SK-N-SH (cell line): Measurements from ENCODE around the gene FAM168A. TPM values are rescaled to one million over a fixed set of nuclear protein-coding genes. Genes with fewer than 3 reads are reported as not detected.
A peak's percentile ranks its signal among the peaks of the same experiment; 100 is the strongest.

Experiments used
- CTCF ChIA-PET: fragments of 300-600, 350-600 bp; formaldehyde crosslinking; extraction: SDS; loops from one replicate; lab custom pipeline; 2021; lab: Yijun Ruan, JAX
- POLR2A ChIA-PET: fragments of 350-600 bp; sonication (Branson Sonifier 250); formaldehyde crosslinking; extraction: SDS; loops from one replicate; lab custom pipeline; 2020; ENCODE audit warnings: antibody characterized with exemption, inconsistent platforms; lab: Yijun Ruan, JAX
- DNase-seq: peaks from one replicate; pipeline ENCODE4 v3.0.0; 2012
- H2AFZ ChIP-seq: fragments of 200-600 bp; sonication (generic); 2 replicates; pipeline ENCODE4 v1.8.1; 2016; ENCODE audit warnings: antibody characterized with exemption, mild to moderate bottlenecking, low read depth
- H3F3A ChIP-seq: fragments of 200-600 bp; sonication (generic); replicated peaks from 2 replicates; pipeline ENCODE3; 2016; ENCODE audit warnings: antibody characterized with exemption, mild to moderate bottlenecking; ENCODE audit not compliant: insufficient read depth
- H3K27ac ChIP-seq, 2 experiments: fragments of 200-500 bp in 1 of 2; fragments of 200-600 bp in 1 of 2; sonication (Bioruptor generic) in 1 of 2; sonication (generic), shearing (Covaris generic) in 1 of 2; 2 replicates each; pipeline versions ENCODE4 v1.5.1 to v1.6.1; 2014 to 2016; ENCODE audit warnings: low read depth in 2 of 2, inconsistent platforms in 1 of 2, low read length in 1 of 2, mild to moderate bottlenecking in 1 of 2, mixed read lengths in 1 of 2
- H3K27me3 ChIP-seq: fragments of 200-600 bp; sonication (generic), shearing (Covaris generic); 2 replicates; pipeline ENCODE4 v1.6.1; 2016; ENCODE audit warnings: mixed run types; ENCODE audit not compliant: insufficient read depth
- H3K36me3 ChIP-seq, 2 experiments: fragments of 200-500 bp in 1 of 2; fragments of 200-600 bp in 1 of 2; sonication (Bioruptor generic) in 1 of 2; sonication (generic) in 1 of 2; replicated peaks in 1 of 2; 2 replicates each; pipeline versions ENCODE3 to v1.5.1; 2014 to 2016; ENCODE audit warnings: low read length in 1 of 2, mild to moderate bottlenecking in 1 of 2; ENCODE audit not compliant: insufficient read depth in 2 of 2, control insufficient read depth in 1 of 2
- H3K4me1 ChIP-seq, 2 experiments: fragments of 200-500 bp in 1 of 2; fragments of 200-600 bp in 1 of 2; sonication (Bioruptor generic) in 1 of 2; sonication (generic), shearing (Covaris generic) in 1 of 2; 2 replicates each; pipeline versions ENCODE4 v1.5.1 to v1.6.1; 2014 to 2016; ENCODE audit warnings: low read depth in 1 of 2, low read length in 1 of 2, mixed run types in 1 of 2; ENCODE audit not compliant: insufficient read depth in 2 of 2, control insufficient read depth in 1 of 2
- H3K4me2 ChIP-seq: fragments of 200-600 bp; sonication (generic), shearing (Covaris generic); 2 replicates; pipeline ENCODE4 v1.6.1; 2017; ENCODE audit warnings: mixed run types
- H3K4me3 ChIP-seq, 2 experiments: fragments of 200-500 bp in 1 of 2; fragments of 200-600 bp in 1 of 2; sonication (Bioruptor generic) in 1 of 2; sonication (generic), shearing (Covaris generic) in 1 of 2; 2 replicates each; pipeline versions ENCODE4 v1.5.1 to v1.8.1; 2014 to 2016; ENCODE audit warnings: low read depth in 2 of 2, inconsistent platforms in 1 of 2, low read length in 1 of 2, mild to moderate bottlenecking in 1 of 2, mixed read lengths in 1 of 2, moderate library complexity in 1 of 2
- H3K79me2 ChIP-seq: fragments of 200-600 bp; sonication (generic); 2 replicates; pipeline ENCODE4 v1.8.1; 2017; ENCODE audit warnings: mild to moderate bottlenecking; ENCODE audit not compliant: insufficient read depth
- H3K9ac ChIP-seq: fragments of 200-600 bp; sonication (generic); 2 replicates; pipeline ENCODE4 v1.6.1; 2017; ENCODE audit warnings: mixed run types
- H3K9me2 ChIP-seq: fragments of 200-600 bp; sonication (generic); 2 replicates; pipeline ENCODE4 v1.6.1; 2017; ENCODE audit warnings: mixed run types
- H3K9me3 ChIP-seq: fragments of 200-600 bp; sonication (generic); 2 replicates; pipeline ENCODE4 v1.6.1; 2017; ENCODE audit warnings: mixed run types, mild to moderate bottlenecking, moderate library complexity
- H4K20me1 ChIP-seq: fragments of 200-600 bp; sonication (generic); 2 replicates; pipeline ENCODE4 v1.6.1; 2017; ENCODE audit warnings: mild to moderate bottlenecking, mixed run types; ENCODE audit not compliant: insufficient read depth
- CHD2 ChIP-seq: fragments of 150-350 bp; IDR thresholded peaks from 2 replicates; pipeline ENCODE4 v1.6.1; 2018; ENCODE audit warnings: low read length; ENCODE audit not compliant: partially characterized antibody
- ELF1 ChIP-seq: IDR thresholded peaks from 2 replicates; pipeline ENCODE4 v1.4.0; 2012
- FOXJ3 ChIP-seq: sonication (generic); formaldehyde crosslinking; IDR thresholded peaks from 2 replicates; pipeline ENCODE4 v1.5.1; 2020; ENCODE audit warnings: mild to moderate bottlenecking, missing genetic modification reagents
- FOXM1 ChIP-seq: IDR thresholded peaks from 2 replicates; pipeline ENCODE4 v1.4.0; 2012; ENCODE audit warnings: low read depth, mild to moderate bottlenecking
- MAX ChIP-seq: IDR thresholded peaks from 2 replicates; pipeline ENCODE4 v1.4.0; 2012; ENCODE audit warnings: low read depth
- MEF2A ChIP-seq: IDR thresholded peaks from 2 replicates; pipeline ENCODE4 v1.4.0; 2012; ENCODE audit warnings: low read depth, borderline replicate concordance
- MXI1 ChIP-seq: IDR thresholded peaks from 2 replicates; pipeline ENCODE4 v1.6.1; 2012; ENCODE audit warnings: mild to moderate bottlenecking, low read depth, low read length, improper control_type of control experiment
- NFIC ChIP-seq: IDR thresholded peaks from 2 replicates; pipeline ENCODE4 v1.4.0; 2012; ENCODE audit warnings: borderline replicate concordance
- NRF1 ChIP-seq: IDR thresholded peaks from 2 replicates; pipeline ENCODE4 v1.6.1; 2012; ENCODE audit warnings: low read depth, mild to moderate bottlenecking, low read length
- POLR2AphosphoS5 ChIP-seq: IDR thresholded peaks from 2 replicates; pipeline ENCODE4 v1.6.1; 2012; ENCODE audit warnings: low read depth, low read length
- RAD21 ChIP-seq: IDR thresholded peaks from 2 replicates; pipeline ENCODE4 v1.6.1; 2012; ENCODE audit warnings: mild to moderate bottlenecking, low read length
- SMC3 ChIP-seq: IDR thresholded peaks from 2 replicates; pipeline ENCODE4 v1.6.1; 2012; ENCODE audit warnings: low read depth, low read length, improper control_type of control experiment
- TEAD4 ChIP-seq: IDR thresholded peaks from 2 replicates; pipeline ENCODE4 v1.4.0; 2012; ENCODE audit warnings: mild to moderate bottlenecking, borderline replicate concordance; ENCODE audit not compliant: insufficient read depth
- ZBTB33 ChIP-seq: IDR thresholded peaks from 2 replicates; pipeline ENCODE4 v1.4.0; 2012; ENCODE audit warnings: low read depth, borderline replicate concordance
- WGBS: methylation state at CpG from one replicate; pipeline ENCODE4 v1.1.6; 2017; ENCODE audit warnings: low lambda C conversion rate; 5-methylcytosine and 5-hydroxymethylcytosine counted together
- polyA plus RNA-seq, 3 experiments: library from polyadenylated mRNA; depleted of rRNA; stranded (reverse); fragments of >200 nt; gene quantifications; 2 replicates each; pipeline ENCODE4 v1.2.3, GENCODE V29; 2012
- TF ChIP-seq, protein P1 (sequence below): fragments of 200-600 bp; sonication (generic); IDR thresholded peaks from 2 replicates; pipeline ENCODE4 v1.6.1; 2017; ENCODE audit warnings: antibody characterized with exemption, mild to moderate bottlenecking, moderate library complexity

The FAM168A gene
- polyA plus RNA-seq, 1 of the 3 experiments (the other 2 are of a cell fraction) = 17.8 TPM

DNA sequence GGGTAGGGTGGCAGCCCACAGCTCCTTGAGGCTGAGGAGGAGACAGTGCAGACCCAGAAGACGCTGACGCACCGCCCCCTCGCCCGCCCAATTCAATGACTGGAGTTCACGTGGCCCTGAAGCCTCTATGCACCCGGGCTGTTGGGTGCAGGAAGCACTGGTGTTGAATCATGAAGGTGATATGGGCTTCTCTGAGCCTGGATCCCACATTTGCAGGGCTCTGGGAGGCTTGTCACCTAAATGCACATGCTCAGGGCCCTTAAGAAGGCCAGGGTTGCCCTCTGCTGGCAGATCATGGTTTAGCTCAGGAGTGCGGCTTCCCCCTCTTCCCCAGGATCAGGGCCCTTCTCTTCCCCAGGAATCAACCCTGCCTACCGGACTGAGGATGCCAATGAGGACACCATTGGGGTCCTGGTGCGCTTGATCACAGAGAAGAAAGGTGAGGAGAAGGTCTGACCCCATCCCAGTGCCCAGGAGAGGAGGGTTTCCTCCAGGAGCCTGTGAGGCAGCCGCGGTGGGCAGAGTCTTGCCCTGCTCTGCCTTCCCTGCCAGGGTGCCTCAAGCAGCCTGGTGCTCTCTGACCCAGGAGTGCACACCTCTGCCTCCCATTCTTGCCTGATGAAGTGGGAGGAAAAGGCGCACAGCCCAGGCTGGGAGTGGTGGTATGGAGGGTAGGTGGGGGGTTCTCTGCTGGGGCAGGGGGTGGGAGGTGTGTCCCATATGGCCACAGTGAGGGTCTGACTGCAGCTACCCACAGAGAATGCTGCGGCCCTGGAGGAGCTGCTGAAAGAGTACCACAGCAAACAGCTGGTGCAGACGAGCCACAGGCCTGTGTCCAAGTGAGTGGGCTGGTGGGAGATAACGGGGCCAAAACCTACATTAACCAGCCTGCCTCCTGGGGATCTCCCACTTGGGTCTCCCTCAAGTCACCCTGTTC, 204.2 kb downstream of the FAM168A start:
- DNase-seq = peak; percentile 94
- CTCF ChIA-PET = interaction anchor here (0.6 to 10.0 kb wide), 47 partner anchors 10 to 694 kb away, joined by 3 to 144 read pairs (median 5); partner anchors contain the start of genes PLEKHB1 and RELT
- Histone ChIP-seq H3K4me1 (no peaks in the 10 kb centered on the region; a peak in 1 of 4 replicates), H3K4me2 (no peak overlapping the region), H3K9me3 (no peaks in the 10 kb centered on the region), H3K36me3 (no peaks in the 10 kb centered on the region), H3K27me3 (no peaks in the 10 kb centered on the region), H3K4me3 (no peak overlapping the region; a peak in 1 of 4 replicates), H3K9ac (no peak overlapping the region), H3K79me2 (no peaks in the 10 kb centered on the region), H2AFZ (no peak overlapping the region), H3F3A (peaks cover 5% of the 10 kb centered on the region), H3K9me2 (no peaks in the 10 kb centered on the region), H4K20me1 (peaks cover 8% of the 10 kb centered on the region; the same call in 1 of the 2 replicates), H3K27ac (no peak overlapping the region)
- POLR2A ChIA-PET = interaction anchor here (0.6 kb wide), 1 partner anchor 58 kb away, joined by 3 read pairs; no protein-coding TSS in a partner anchor
- 75% methylated on average over 10 of the region's 16 CpGs for WGBS
- peak; percentile 82 for TF ChIP-seq SMC3
- peak; percentile 92 for TF ChIP-seq RAD21
- TF ChIP-seq MAX = peak; percentile 88
- TF ChIP-seq, protein P1, sequence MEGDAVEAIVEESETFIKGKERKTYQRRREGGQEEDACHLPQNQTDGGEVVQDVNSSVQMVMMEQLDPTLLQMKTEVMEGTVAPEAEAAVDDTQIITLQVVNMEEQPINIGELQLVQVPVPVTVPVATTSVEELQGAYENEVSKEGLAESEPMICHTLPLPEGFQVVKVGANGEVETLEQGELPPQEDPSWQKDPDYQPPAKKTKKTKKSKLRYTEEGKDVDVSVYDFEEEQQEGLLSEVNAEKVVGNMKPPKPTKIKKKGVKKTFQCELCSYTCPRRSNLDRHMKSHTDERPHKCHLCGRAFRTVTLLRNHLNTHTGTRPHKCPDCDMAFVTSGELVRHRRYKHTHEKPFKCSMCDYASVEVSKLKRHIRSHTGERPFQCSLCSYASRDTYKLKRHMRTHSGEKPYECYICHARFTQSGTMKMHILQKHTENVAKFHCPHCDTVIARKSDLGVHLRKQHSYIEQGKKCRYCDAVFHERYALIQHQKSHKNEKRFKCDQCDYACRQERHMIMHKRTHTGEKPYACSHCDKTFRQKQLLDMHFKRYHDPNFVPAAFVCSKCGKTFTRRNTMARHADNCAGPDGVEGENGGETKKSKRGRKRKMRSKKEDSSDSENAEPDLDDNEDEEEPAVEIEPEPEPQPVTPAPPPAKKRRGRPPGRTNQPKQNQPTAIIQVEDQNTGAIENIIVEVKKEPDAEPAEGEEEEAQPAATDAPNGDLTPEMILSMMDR = peak; percentile 81
- TF ChIP-seq MXI1 = peak; percentile 76; the same call in 1 of the 2 replicates
- TF ChIP-seq ZBTB33 = no peak

DNA sequence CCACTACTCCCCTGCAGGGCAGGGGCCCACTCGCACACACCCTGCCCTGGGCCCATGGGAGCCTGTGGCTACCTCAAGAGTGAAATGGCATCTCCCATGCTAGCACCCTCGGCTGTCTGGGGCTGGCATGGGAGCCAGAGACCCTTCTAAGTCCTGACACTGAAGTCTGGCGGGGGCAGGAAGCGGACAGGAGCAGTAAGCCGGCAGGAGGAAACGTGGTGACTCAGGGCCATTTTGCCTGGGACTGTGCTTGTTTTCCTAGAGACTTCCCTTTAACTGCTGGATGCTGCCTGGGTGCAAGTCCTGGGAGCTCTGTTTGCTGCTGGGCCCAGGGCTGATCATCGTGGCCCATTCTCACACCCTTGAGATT, 204.9 kb downstream of the FAM168A start:
- Histone ChIP-seq H3K79me2 (peaks cover 5% of the 10 kb centered on the region; the same call in 1 of the 2 replicates), H3K27me3 (no peaks in the 10 kb centered on the region), H3F3A (peaks cover 5% of the 10 kb centered on the region), H4K20me1 (peaks cover 8% of the 10 kb centered on the region; the same call in 1 of the 2 replicates), H3K4me1 (peaks cover 0 to 7% of the 10 kb centered on the region in 2 experiments; a peak in 1 of 4 replicates), H3K4me2 (no peak overlapping the region), H3K27ac (no peak overlapping the region), H3K4me3 (no peak overlapping the region), H3K36me3 (no peaks in the 10 kb centered on the region), H2AFZ (no peak overlapping the region), H3K9ac (no peak overlapping the region), H3K9me2 (no peaks in the 10 kb centered on the region), H3K9me3 (no peaks in the 10 kb centered on the region)
- CTCF ChIA-PET = interaction anchor here (0.6 to 10.0 kb wide), 42 partner anchors 9 to 693 kb away, joined by 3 to 144 read pairs (median 6); partner anchors contain the start of genes PLEKHB1 and RELT
- DNase-seq = no peak
- POLR2A ChIA-PET = interaction anchor here (0.6 kb wide), 1 partner anchor 57 kb away, joined by 3 read pairs; no protein-coding TSS in a partner anchor
- WGBS = 89% methylated on average over 5 of the region's 7 CpGs
- no peak for TF ChIP-seq FOXM1
- no peak for TF ChIP-seq NFIC
- TF ChIP-seq FOXJ3 (CRISPR knock-in tag) = no peak
- TF ChIP-seq CHD2 = no peak
- TF ChIP-seq TEAD4 = no peak
- no peak for TF ChIP-seq ELF1
- no peak for TF ChIP-seq POLR2AphosphoS5
- TF ChIP-seq NRF1 = no peak
- no peak for TF ChIP-seq MEF2A
